K562 (cell line): ENCODE data around the gene UQCR11. TPM values are rescaled to one million over a fixed set of nuclear protein-coding genes. Genes with fewer than 3 reads are reported as not detected.

Experiments
- ATF3 ChIP-seq, 2 experiments: fragments of 450-650 bp in 1 of 2; sonication (generic) in 1 of 2; formaldehyde crosslinking in 1 of 2; IDR thresholded peaks in 1 of 2; conservative IDR thresholded peaks in 1 of 2; 2 replicates each; pipeline versions ENCODE4 v1.6.1 to v1.8.1; 2016 to 2023; ENCODE audit warnings: mild to moderate bottlenecking in 2 of 2, moderate library complexity in 2 of 2, inconsistent platforms in 1 of 2, missing genetic modification reagents in 1 of 2
- CHD1 ChIP-seq: fragments of 200-600 bp; sonication (generic); IDR thresholded peaks from one replicate; pipeline ENCODE4 v1.6.1; 2012; ENCODE audit warnings: mild to moderate bottlenecking, moderate library complexity, low read length, inconsistent platforms
- ESRRA ChIP-seq: fragments of 450-650 bp; IDR thresholded peaks from 2 replicates; pipeline ENCODE4 v1.6.1; 2014; ENCODE audit warnings: low read depth, mild to moderate bottlenecking, moderate library complexity, borderline replicate concordance
- FOXP1 ChIP-seq: sonication (generic); formaldehyde crosslinking; IDR thresholded peaks from 2 replicates; pipeline ENCODE4 v1.8.0; 2022; ENCODE audit warnings: mild to moderate bottlenecking, missing genetic modification reagents
- GABPB2 ChIP-seq: fragments of 250-450 bp; sonication (Bioruptor Pico); conservative IDR thresholded peaks from 2 replicates; pipeline ENCODE4 v1.5.1; 2021; ENCODE audit warnings: mild to moderate bottlenecking
- HNRNPK ChIP-seq: fragments of 200-400 bp; formaldehyde crosslinking; IDR thresholded peaks from one replicate; pipeline ENCODE4 v1.6.1; 2018; ENCODE audit warnings: mild to moderate bottlenecking, low read depth, low read length; ENCODE audit not compliant: poor library complexity, severe bottlenecking
- MYBL2 ChIP-seq, 2 experiments: fragments of 450-650 bp in 1 of 2; sonication (generic) in 1 of 2; formaldehyde crosslinking in 1 of 2; IDR thresholded peaks; 2 replicates each; pipeline versions ENCODE4 v1.6.1 to v1.8.1; 2017 to 2022; ENCODE audit warnings: borderline replicate concordance in 1 of 2, inconsistent platforms in 1 of 2, low read depth in 1 of 2, mild to moderate bottlenecking in 1 of 2, missing genetic modification reagents in 1 of 2, moderate library complexity in 1 of 2
- NELFE ChIP-seq: IDR thresholded peaks from 2 replicates; pipeline ENCODE4 v1.6.1; 2011; ENCODE audit warnings: mild to moderate bottlenecking; ENCODE audit not compliant: insufficient read depth, insufficient read length
- NFRKB ChIP-seq: fragments of 450-650 bp; IDR thresholded peaks from 2 replicates; pipeline ENCODE4 v1.6.1; 2016; ENCODE audit warnings: low read depth
- PML ChIP-seq: IDR thresholded peaks from 2 replicates; pipeline ENCODE4 v1.6.1; 2012; ENCODE audit warnings: low read length, inconsistent platforms
- RFX1 ChIP-seq: fragments of 450-650 bp; IDR thresholded peaks from 2 replicates; pipeline ENCODE4 v1.6.1; 2016; ENCODE audit warnings: mild to moderate bottlenecking, moderate library complexity
- SMARCC2 ChIP-seq: fragments of 450-650 bp; IDR thresholded peaks from 2 replicates; pipeline ENCODE4 v1.6.1; 2017; ENCODE audit warnings: antibody characterized with exemption, moderate library complexity, mild to moderate bottlenecking, low read depth
- YBX1 ChIP-seq: fragments of 450-650 bp; IDR thresholded peaks from 2 replicates; pipeline ENCODE4 v1.7.1; 2016; ENCODE audit warnings: mild to moderate bottlenecking
- polyA plus RNA-seq, 8 experiments: library from polyadenylated mRNA; depleted of rRNA in 4 of 8; stranded (reverse) in 5 of 8; unstranded in 3 of 8; fragments of >200 nt; fragmentation: Nextera tagmentation in 2 of 8; fragmentation: Illumina TruSeq in 1 of 8; extraction: Ambion mirVana in 2 of 8; extraction: Trizol in 1 of 8; gene quantifications; 2 replicates each; pipeline versions ENCODE4 v1.2.1 to v1.2.3, GENCODE V29; 2011 to 2014; ENCODE audit warnings: inconsistent platforms in 1 of 8, missing spikeins in 1 of 8
- total RNA-seq, 7 experiments: library from RNA; depleted of rRNA in 6 of 7; stranded (reverse); fragments of >200 nt in 6 of 7; fragmentation: Illumina TruSeq in 2 of 7; extraction: Trizol in 2 of 7; gene quantifications; 2 replicates each; pipeline versions ENCODE4 v1.2.1 to v1.2.3, GENCODE V29; 2011 to 2021; ENCODE audit warnings: low replicate concordance in 1 of 7
- TF ChIP-seq, protein P1 (sequence below): fragments of 250-450 bp; sonication (Bioruptor Pico); IDR thresholded peaks from 2 replicates; pipeline ENCODE4 v1.4.0; 2020; ENCODE audit warnings: mild to moderate bottlenecking
- TF ChIP-seq, protein P2 (sequence below): sonication (generic); formaldehyde crosslinking; IDR thresholded peaks from 2 replicates; pipeline ENCODE4 v1.8.1; 2023; ENCODE audit warnings: mild to moderate bottlenecking, missing genetic modification reagents
- TF ChIP-seq, protein P3 (sequence below): sonication (generic); formaldehyde crosslinking; IDR thresholded peaks from 2 replicates; pipeline ENCODE4 v1.8.0; 2022; ENCODE audit warnings: missing genetic modification reagents, mild to moderate bottlenecking, borderline replicate concordance

The UQCR11 gene
- total and polyA plus RNA-seq, 9 of the 15 experiments (the other 6 are each of a cell fraction or from before 2014, with no cell fraction given) = 57.6 to 394 (median 259) TPM

DNA sequence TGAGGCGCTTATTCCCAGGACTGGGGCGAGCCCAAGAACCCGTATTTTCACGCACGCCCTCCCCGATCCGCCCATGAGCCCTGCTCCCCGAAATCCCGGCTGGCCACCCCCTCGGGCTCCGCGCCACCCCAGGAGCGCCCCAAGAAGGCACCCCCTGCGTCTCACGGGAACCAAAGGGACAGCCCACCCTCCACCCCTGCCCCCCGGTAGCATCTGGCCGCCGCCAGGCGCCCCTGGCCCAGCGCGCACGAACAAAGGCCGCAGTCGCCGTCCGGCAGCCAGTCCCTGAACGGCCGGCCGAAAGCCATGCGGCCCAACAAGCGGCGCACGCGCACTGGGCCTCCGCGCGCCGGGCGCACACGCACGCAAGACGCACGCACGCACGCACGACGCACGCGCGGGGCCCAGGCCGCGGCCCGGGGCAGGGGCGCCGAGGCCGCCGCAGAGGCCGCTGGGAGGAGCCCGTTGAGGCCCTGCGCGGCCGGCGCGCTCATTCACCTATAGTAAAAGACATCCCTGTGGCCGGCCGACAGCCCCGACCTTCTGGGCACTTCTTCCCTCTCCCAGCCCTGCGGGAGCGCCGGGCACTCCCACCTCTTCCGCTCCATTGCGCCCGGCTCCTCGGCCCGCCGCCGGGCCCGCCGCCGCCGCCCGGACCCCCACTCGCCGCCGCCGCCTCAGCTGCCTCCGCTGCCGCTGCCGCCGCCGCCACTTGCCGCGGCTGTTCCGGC lies 13.1 kb downstream of the UQCR11 start (continued):
- TF ChIP-seq, protein P1, sequence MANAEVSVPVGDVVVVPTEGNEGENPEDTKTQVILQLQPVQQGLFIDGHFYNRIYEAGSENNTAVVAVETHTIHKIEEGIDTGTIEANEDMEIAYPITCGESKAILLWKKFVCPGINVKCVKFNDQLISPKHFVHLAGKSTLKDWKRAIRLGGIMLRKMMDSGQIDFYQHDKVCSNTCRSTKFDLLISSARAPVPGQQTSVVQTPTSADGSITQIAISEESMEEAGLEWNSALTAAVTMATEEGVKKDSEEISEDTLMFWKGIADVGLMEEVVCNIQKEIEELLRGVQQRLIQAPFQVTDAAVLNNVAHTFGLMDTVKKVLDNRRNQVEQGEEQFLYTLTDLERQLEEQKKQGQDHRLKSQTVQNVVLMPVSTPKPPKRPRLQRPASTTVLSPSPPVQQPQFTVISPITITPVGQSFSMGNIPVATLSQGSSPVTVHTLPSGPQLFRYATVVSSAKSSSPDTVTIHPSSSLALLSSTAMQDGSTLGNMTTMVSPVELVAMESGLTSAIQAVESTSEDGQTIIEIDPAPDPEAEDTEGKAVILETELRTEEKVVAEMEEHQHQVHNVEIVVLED (CRISPR knock-in tag) = peak; percentile 99
- TF ChIP-seq NELFE (no peak), CHD1 (no peak), MYBL2 (IDR thresholded peaks at IDR 0.05; ENCODE audit: low read depth) (no peak), MYBL2 (CRISPR knock-in tag; IDR thresholded peaks at IDR 0.05; ENCODE audit: borderline replicate concordance) (no peak), RFX1 (no peak), YBX1 (no peak), FOXP1 (CRISPR knock-in tag) (peak; percentile 89), NFRKB (peak; percentile 10; the same call in 1 of the 2 replicates), SMARCC2 (no peak), GABPB2 (CRISPR knock-in tag) (no peak), ATF3 (IDR thresholded peaks at IDR 0.05) (no peak), ATF3 (CRISPR knock-in tag; conservative IDR thresholded peaks at IDR 0.05) (no peak), ESRRA (0 out of 2 replicates have a peak, but pooled peaks have one; percentile 24), HNRNPK (no peak), PML (peak; percentile 69; the same call in 1 of the 2 replicates)
- TF ChIP-seq, protein P2, sequence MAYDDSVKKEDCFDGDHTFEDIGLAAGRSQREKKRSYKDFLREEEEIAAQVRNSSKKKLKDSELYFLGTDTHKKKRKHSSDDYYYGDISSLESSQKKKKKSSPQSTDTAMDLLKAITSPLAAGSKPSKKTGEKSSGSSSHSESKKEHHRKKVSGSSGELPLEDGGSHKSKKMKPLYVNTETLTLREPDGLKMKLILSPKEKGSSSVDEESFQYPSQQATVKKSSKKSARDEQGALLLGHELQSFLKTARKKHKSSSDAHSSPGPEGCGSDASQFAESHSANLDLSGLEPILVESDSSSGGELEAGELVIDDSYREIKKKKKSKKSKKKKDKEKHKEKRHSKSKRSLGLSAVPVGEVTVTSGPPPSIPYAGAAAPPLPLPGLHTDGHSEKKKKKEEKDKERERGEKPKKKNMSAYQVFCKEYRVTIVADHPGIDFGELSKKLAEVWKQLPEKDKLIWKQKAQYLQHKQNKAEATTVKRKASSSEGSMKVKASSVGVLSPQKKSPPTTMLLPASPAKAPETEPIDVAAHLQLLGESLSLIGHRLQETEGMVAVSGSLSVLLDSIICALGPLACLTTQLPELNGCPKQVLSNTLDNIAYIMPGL (CRISPR knock-in tag) = no peak; the same call in none of the 2 replicates
- TF ChIP-seq, protein P3, sequence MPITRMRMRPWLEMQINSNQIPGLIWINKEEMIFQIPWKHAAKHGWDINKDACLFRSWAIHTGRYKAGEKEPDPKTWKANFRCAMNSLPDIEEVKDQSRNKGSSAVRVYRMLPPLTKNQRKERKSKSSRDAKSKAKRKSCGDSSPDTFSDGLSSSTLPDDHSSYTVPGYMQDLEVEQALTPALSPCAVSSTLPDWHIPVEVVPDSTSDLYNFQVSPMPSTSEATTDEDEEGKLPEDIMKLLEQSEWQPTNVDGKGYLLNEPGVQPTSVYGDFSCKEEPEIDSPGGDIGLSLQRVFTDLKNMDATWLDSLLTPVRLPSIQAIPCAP (CRISPR knock-in tag) = no peak
